Dendritic cell treated with granulocyte-macrophage colony-stimulating factor and Interleukin-4, amounts not matched to agents 40 ng/mL and 50 ng/mL, for 4 days (primary cell): Measurements from ENCODE around the gene TLR6.

Experiments used
- H3K27ac Mint-ChIP-seq: one replicate; pipeline ENCODE4 v1.8.0; 2022; ENCODE audit warnings: mild to moderate bottlenecking, mixed read lengths
- H3K27me3 Mint-ChIP-seq: one replicate; pipeline ENCODE4 v1.8.0; 2022; ENCODE audit warnings: mild to moderate bottlenecking, mixed read lengths
- H3K36me3 Mint-ChIP-seq: one replicate; pipeline ENCODE4 v1.8.0; 2022; ENCODE audit warnings: low read depth, mixed read lengths
- H3K4me1 Mint-ChIP-seq: one replicate; pipeline ENCODE4 v1.8.0; 2022; ENCODE audit warnings: low read depth, mixed read lengths
- H3K4me3 Mint-ChIP-seq: one replicate; pipeline ENCODE4 v1.8.0; 2022; ENCODE audit warnings: mild to moderate bottlenecking, moderate library complexity, mixed read lengths
- H3K9me3 Mint-ChIP-seq: one replicate; pipeline ENCODE4 v1.8.0; 2022; ENCODE audit warnings: mixed read lengths
- intact Hi-C: fragments of 100-400 bp; cut with micrococcal nuclease; formaldehyde crosslinking; loops from one replicate; pipeline ENCODE4 v1.15.0; 2022

Gene TLR6

GRCh38 chr4:38858097-38858420 is 1.4 kb upstream of the TLR6 start:
- Mint-ChIP-seq H3K4me3 (peak overlapping the region; percentile 57), H3K27me3 (no peaks in the 10 kb centered on the region), H3K36me3 (peaks cover 10% of the 10 kb centered on the region), H3K27ac (peak overlapping the region; percentile 99), H3K4me1 (peaks cover 46% of the 10 kb centered on the region), H3K9me3 (no peaks in the 10 kb centered on the region)
- intact Hi-C loops, result loop anchor here (5.0 kb wide), 1 partner anchor 41 kb away; no protein-coding TSS in a partner anchor

GRCh38 chr4:38857354-38858096 is 908 bp upstream of the TLR6 start:
- no peaks in the 10 kb centered on the region for H3K9me3 Mint-ChIP-seq
- H3K36me3 Mint-ChIP-seq, result peaks cover 10% of the 10 kb centered on the region
- no peaks in the 10 kb centered on the region for H3K27me3 Mint-ChIP-seq
- H3K27ac Mint-ChIP-seq, result peak overlapping the region; percentile 99
- intact Hi-C loops, result loop anchor here (1.0 to 5.0 kb wide), 3 partner anchors 40 to 98 kb away; no protein-coding TSS in a partner anchor
- peaks cover 44% of the 10 kb centered on the region for H3K4me1 Mint-ChIP-seq
- peak overlapping the region; percentile 57 for H3K4me3 Mint-ChIP-seq

DNA sequence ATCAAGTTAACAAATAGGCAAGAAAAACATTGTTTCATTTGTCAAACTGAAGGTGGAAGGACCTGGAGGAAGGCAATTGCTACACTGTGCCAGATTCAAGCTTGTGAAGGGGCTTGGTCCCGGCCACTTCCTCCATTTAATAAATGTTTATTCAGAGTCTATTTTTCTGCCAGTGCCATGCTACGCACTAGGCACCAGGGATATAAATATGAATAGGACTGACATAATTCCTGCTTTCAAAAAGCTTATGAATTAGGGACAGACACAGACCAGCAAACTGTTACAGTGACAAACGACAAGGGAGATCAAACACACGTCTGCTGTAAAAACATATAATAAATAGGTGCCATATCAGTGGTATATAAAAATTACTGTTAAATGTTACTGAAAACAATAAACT is 571 bp downstream of the TLR6 start:
- Mint-ChIP-seq H3K9me3 (no peaks in the 10 kb centered on the region), H3K4me1 (peaks cover 40% of the 10 kb centered on the region)
- intact Hi-C loops, result loop anchor here (1.0 to 5.0 kb wide), 2 partner anchors 39 to 51 kb away; no protein-coding TSS in a partner anchor

GRCh38 chr4:38855466-38855865 is 1.2 kb downstream of the TLR6 start:
- Mint-ChIP-seq H3K4me3 (peak overlapping the region; percentile 72), H3K27ac (peak overlapping the region; percentile 99), H3K36me3 (peaks cover 24% of the 10 kb centered on the region), H3K4me1 (peaks cover 38% of the 10 kb centered on the region), H3K9me3 (peaks cover under 1% of the 10 kb centered on the region), H3K27me3 (no peaks in the 10 kb centered on the region)
- intact Hi-C loops, result loop anchor here (5.0 kb wide), 1 partner anchor 38 kb away; no protein-coding TSS in a partner anchor

More for the DNA sequence above, 571 bp downstream of the TLR6 start:
- no peaks in the 10 kb centered on the region for H3K27me3 Mint-ChIP-seq
- peak overlapping the region; percentile 99 for H3K27ac Mint-ChIP-seq
- H3K36me3 Mint-ChIP-seq, result peaks cover 19% of the 10 kb centered on the region
- peak overlapping the region; percentile 72 for H3K4me3 Mint-ChIP-seq

- Mint-ChIP-seq H3K27me3 (no peaks in the 10 kb centered on the region), H3K27ac (no peak overlapping the region), H3K4me1 (peaks cover 43% of the 10 kb centered on the region), H3K9me3 (peaks cover 23% of the 10 kb centered on the region), H3K36me3 (peaks cover 86% of the 10 kb centered on the region), H3K4me3 (no peak overlapping the region)
- intact Hi-C loops, result no loop called here
Measured at GRCh38 chr4:38846015-38846414, 10.6 kb downstream of the TLR6 start.

- intact Hi-C loops, result no loop called here
- H3K4me1 Mint-ChIP-seq, result peaks cover 34% of the 10 kb centered on the region
- H3K27me3 Mint-ChIP-seq, result no peaks in the 10 kb centered on the region
- H3K36me3 Mint-ChIP-seq, result peaks cover 84% of the 10 kb centered on the region
- H3K27ac Mint-ChIP-seq, result no peak overlapping the region
- no peak overlapping the region for H3K4me3 Mint-ChIP-seq
- H3K9me3 Mint-ChIP-seq, result peaks cover 11% of the 10 kb centered on the region
Measured at GRCh38 chr4:38842994-38843393, 13.6 kb downstream of the TLR6 start.

DNA sequence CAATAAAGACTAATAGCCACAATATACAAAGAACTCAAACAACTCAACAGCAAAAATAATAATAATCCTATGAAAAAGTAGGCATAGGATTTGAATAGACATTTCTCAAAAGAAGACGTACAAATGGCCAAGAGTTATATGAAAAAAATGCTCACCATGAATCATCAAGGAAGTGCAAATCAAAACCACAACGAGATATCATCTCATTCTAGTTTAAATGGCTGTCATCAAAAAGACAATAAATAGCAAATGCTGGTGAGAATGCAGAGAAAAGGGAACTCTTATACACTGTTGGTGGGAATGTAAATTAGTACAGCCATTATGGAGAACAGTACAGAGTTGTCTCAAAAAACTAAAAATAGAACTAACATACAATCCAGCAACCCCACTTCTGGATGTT is 18.8 kb downstream of the TLR6 start:
- H3K36me3 Mint-ChIP-seq, result peaks cover 89% of the 10 kb centered on the region
- H3K27ac Mint-ChIP-seq, result no peak overlapping the region
- intact Hi-C loops, result no loop called here
- peaks cover 43% of the 10 kb centered on the region for H3K9me3 Mint-ChIP-seq
- H3K4me3 Mint-ChIP-seq, result no peak overlapping the region
- peaks cover 30% of the 10 kb centered on the region for H3K4me1 Mint-ChIP-seq
- no peaks in the 10 kb centered on the region for H3K27me3 Mint-ChIP-seq

GRCh38 chr4:38837334-38837733 is 19.3 kb downstream of the TLR6 start:
- Mint-ChIP-seq H3K9me3 (peaks cover 43% of the 10 kb centered on the region), H3K27ac (no peak overlapping the region), H3K27me3 (no peaks in the 10 kb centered on the region), H3K4me3 (no peak overlapping the region), H3K4me1 (peaks cover 35% of the 10 kb centered on the region), H3K36me3 (peaks cover 84% of the 10 kb centered on the region)
- intact Hi-C loops, result no loop called here

GRCh38 chr4:38834570-38834969 is 22.0 kb downstream of the TLR6 start:
- peaks cover 68% of the 10 kb centered on the region for H3K36me3 Mint-ChIP-seq
- H3K27me3 Mint-ChIP-seq, result no peaks in the 10 kb centered on the region
- H3K9me3 Mint-ChIP-seq, result peaks cover 43% of the 10 kb centered on the region
- intact Hi-C loops, result no loop called here
- no peak overlapping the region for H3K27ac Mint-ChIP-seq
- peaks cover 45% of the 10 kb centered on the region for H3K4me1 Mint-ChIP-seq
- no peak overlapping the region for H3K4me3 Mint-ChIP-seq

GRCh38 chr4:38832624-38833528 is 23.7 kb downstream of the TLR6 start:
- peaks cover 30% of the 10 kb centered on the region for H3K9me3 Mint-ChIP-seq
- no peaks in the 10 kb centered on the region for H3K27me3 Mint-ChIP-seq
- peaks cover 33% of the 10 kb centered on the region for H3K4me1 Mint-ChIP-seq
- H3K4me3 Mint-ChIP-seq, result no peak overlapping the region
- intact Hi-C loops, result no loop called here
- H3K36me3 Mint-ChIP-seq, result peaks cover 62% of the 10 kb centered on the region
- H3K27ac Mint-ChIP-seq, result peak overlapping the region; percentile 52

DNA sequence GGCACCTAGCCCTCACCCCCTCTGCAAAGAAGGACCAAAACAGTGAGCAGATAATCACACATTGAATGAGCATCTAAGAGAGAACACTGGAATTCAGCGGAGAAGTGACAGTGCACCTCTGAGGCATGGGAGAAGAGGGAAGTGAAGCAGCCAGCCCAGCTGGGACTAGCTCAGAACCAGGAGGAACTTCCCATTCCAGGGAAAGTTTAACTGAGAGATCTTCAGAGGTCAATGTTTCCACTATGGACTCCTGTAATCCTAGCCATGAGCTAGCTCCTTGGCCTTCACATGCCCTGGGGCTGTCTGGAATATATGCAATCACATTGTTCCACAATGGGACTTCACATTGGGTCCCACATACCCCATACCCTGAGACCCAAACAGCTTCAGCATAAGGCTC is 24.4 kb downstream of the TLR6 start:
- no peak overlapping the region for H3K4me3 Mint-ChIP-seq
- H3K27ac Mint-ChIP-seq, result peak overlapping the region; percentile 52
- peaks cover 24% of the 10 kb centered on the region for H3K9me3 Mint-ChIP-seq
- H3K4me1 Mint-ChIP-seq, result peaks cover 27% of the 10 kb centered on the region
- peaks cover 63% of the 10 kb centered on the region for H3K36me3 Mint-ChIP-seq
- intact Hi-C loops, result no loop called here
- H3K27me3 Mint-ChIP-seq, result no peaks in the 10 kb centered on the region

DNA sequence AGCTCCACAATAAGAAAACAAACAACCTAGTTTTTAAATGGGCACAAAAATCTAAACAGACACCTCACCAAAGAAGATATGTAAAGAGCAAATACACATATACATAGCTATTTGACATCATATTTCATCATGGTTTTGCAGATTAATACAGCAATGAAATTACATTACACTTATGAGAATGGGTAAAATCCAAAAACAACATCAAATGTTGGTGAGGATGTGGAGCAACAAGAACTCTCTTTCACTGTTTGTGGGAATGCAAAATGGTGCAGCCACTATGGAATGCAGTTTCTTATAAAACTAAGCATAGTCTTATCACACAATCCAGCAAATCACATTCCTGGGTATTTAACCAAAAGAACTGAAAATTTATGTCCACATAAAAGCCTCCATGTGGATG is 25.0 kb downstream of the TLR6 start:
- Mint-ChIP-seq H3K4me1 (peaks cover 27% of the 10 kb centered on the region), H3K27ac (no peak overlapping the region), H3K9me3 (peaks cover 23% of the 10 kb centered on the region), H3K27me3 (no peaks in the 10 kb centered on the region), H3K4me3 (no peak overlapping the region), H3K36me3 (peaks cover 63% of the 10 kb centered on the region)
- intact Hi-C loops, result no loop called here

GRCh38 chr4:38829237-38829636 is 27.4 kb downstream of the TLR6 start:
- intact Hi-C loops, result no loop called here
- Mint-ChIP-seq H3K4me3 (no peak overlapping the region), H3K4me1 (peaks cover 27% of the 10 kb centered on the region), H3K36me3 (peaks cover 65% of the 10 kb centered on the region), H3K27ac (peak overlapping the region; percentile 9), H3K9me3 (peaks cover 18% of the 10 kb centered on the region), H3K27me3 (no peaks in the 10 kb centered on the region)

GRCh38 chr4:38823766-38824165 is 32.9 kb downstream of the TLR6 start:
- intact Hi-C loops, result no loop called here
- H3K4me1 Mint-ChIP-seq, result peaks cover 21% of the 10 kb centered on the region
- H3K4me3 Mint-ChIP-seq, result no peak overlapping the region
- H3K27ac Mint-ChIP-seq, result no peak overlapping the region
- no peaks in the 10 kb centered on the region for H3K27me3 Mint-ChIP-seq
- peaks cover 61% of the 10 kb centered on the region for H3K36me3 Mint-ChIP-seq
- peaks cover 35% of the 10 kb centered on the region for H3K9me3 Mint-ChIP-seq
